A549 (cell line): Measurements from ENCODE around the gene WDSUB1.

Experiments
- CHD2 ChIP-seq: fragments of 150-350 bp; IDR thresholded peaks from 2 replicates; pipeline ENCODE4 v1.6.1; 2014; ENCODE audit warnings: low read length; ENCODE audit not compliant: partially characterized antibody
- CTCF ChIP-seq: fragments of >200 bp; sonication (Bioruptor Twin); formaldehyde crosslinking; IDR thresholded peaks from 3 replicates; pipeline ENCODE4 v1.5.1; 2016
- MAFK ChIP-seq: fragments of 450-650 bp; IDR thresholded peaks from 2 replicates; pipeline ENCODE4 v1.6.1; 2014; ENCODE audit not compliant: partially characterized antibody
- POLR2A ChIP-seq: IDR thresholded peaks from 2 replicates; pipeline ENCODE4 v1.6.1; 2012; ENCODE audit warnings: mild to moderate bottlenecking, low read length
- RFX5 ChIP-seq: fragments of 450-650 bp; IDR thresholded peaks from 2 replicates; pipeline ENCODE4 v1.7.1; 2014; ENCODE audit warnings: antibody characterized with exemption, mild to moderate bottlenecking, moderate library complexity

GRCh38 chr2:159262904-159263303 lies 23.6 kb downstream of the WDSUB1 start:
- TF ChIP-seq MAFK: no peak
- no peak for TF ChIP-seq CTCF
- TF ChIP-seq POLR2A: no peak
- no peak for TF ChIP-seq RFX5
- TF ChIP-seq CHD2: no peak
